SK-N-DZ (cell line): ENCODE measurements around the gene CFAP90.

ENCODE experiments used
- DNase-seq: peaks from one replicate; pipeline ENCODE4 v3.0.0-alpha.2; 2015; ENCODE audit warnings: low spot score

Gene CFAP90

GRCh38 chr5:7868427-7868772, 17.5 kb upstream of the CFAP90 start:
- no peak for DNase-seq

- no peak for DNase-seq
These were observed 16.3 kb upstream of the CFAP90 start for GRCh38 chr5:7867260-7867659.

- no peak for DNase-seq
These were observed 15.3 kb upstream of the CFAP90 start for GRCh38 chr5:7866196-7866595.

- DNase-seq = no peak
These were observed 7.1 kb upstream of the CFAP90 start for GRCh38 chr5:7857926-7858632.

DNA sequence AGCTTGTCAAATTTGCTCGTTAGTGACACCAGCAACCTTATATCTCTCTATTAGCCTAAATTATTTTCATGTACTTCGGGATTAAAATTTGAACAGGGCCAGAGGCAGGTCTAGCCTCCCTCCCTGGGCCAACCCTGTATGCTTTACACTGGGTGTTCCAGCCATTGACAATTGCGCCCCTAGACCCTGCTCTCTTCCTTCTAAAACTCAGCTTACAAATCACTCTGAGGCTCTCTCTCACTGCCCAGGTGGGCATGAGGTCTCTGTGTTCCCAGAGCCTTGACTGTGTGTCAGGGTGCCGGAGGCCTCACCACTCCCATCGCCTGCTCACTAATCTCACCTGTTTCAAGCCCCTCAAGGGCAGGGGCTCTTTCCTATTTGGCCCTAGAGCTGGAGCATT, 6.4 kb upstream of the CFAP90 start:
- no peak for DNase-seq

- peak; percentile 45 for DNase-seq
These were observed 5.9 kb upstream of the CFAP90 start for GRCh38 chr5:7856855-7857254.

DNA sequence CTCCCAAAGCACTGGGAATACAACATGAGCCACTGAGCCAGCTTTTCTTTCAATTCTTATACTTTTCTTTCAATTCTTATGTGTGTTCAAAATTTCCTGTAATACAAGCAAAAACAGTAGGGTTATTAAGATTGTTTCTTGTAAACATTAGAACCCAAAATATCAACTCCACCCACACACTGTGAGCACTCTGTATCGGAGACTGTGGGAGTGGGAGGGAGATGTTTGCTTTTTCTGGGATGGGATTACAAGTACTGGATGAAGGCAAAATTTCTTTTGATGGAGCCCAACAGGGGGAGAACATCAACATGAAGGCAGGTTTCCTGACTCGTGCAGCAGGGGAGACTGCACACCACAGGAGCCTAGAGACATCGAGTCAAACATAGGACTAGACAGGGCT, 4.7 kb upstream of the CFAP90 start:
- no peak for DNase-seq

- no peak for DNase-seq
These were observed 2.1 kb upstream of the CFAP90 start for GRCh38 chr5:7852988-7853387.

DNA sequence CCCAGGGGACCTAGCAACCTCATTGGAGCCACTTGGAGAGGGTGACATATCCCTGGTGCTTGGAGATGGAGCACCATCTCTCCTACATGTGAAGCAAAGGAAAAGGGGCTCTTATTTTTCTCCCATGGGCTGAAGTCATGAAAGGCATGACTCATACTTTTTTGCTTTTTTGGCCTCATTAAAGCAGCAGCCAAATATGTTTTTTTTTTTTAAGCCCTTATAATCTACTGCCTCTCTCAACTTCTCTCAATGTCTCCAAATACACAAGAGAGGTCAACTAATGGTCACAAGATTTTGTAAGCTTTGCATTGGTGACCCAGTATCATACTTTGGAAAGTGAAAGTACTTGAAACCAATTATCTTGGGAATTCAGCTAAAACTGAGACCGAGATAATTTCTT, 1.6 kb upstream of the CFAP90 start:
- no peak for DNase-seq

DNA sequence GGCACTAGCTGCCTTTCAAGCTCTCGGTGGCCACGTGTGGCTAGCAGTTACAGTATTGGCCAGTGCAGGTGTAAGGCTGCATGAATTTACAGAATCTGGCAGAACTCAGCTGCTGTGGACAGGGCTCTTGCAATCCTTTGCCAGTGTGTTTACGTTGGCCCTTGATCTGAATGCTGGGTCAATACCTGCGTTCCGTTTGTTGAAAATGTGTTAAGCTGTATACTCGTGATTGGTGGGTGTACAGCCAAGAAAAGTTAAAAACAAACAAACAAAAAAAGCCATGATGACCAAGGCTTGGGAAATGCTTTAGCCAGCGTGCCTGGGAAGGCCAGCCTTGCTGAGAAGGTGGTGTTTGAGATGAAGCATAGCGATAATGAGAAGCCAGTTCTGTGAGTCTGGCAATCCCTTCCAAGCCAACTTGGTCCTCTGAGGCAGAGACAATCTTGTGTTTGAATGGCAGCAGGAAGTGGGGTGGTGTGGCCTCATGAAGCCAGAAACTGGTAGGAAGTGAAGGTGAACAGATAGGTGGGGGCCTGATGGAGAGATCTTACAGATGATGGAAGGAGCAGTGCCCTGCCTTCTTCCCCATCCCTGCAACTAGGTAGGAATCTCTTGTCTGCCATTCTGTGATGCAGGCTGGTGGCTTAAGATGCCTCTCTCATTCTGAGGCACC, 820 bp upstream of the CFAP90 start:
- no peak for DNase-seq

DNA sequence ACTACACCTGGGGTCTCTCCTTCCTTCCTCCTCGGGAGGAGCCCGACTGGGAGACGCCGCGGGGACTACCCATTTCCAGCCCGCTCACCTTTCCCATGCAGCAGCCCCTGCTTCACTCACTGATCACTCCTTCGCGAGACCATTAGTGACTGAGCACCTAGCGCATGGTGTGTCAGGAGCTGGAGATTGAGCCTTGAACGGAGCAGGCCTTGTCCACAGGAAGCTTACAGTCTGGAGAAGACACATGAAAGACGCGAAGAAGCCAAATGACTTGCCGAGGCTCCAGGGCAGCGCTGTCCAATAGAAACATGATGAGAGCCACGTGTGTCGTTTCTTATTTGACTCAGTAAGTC, 283 bp upstream of the CFAP90 start:
- DNase-seq = no peak

DNA sequence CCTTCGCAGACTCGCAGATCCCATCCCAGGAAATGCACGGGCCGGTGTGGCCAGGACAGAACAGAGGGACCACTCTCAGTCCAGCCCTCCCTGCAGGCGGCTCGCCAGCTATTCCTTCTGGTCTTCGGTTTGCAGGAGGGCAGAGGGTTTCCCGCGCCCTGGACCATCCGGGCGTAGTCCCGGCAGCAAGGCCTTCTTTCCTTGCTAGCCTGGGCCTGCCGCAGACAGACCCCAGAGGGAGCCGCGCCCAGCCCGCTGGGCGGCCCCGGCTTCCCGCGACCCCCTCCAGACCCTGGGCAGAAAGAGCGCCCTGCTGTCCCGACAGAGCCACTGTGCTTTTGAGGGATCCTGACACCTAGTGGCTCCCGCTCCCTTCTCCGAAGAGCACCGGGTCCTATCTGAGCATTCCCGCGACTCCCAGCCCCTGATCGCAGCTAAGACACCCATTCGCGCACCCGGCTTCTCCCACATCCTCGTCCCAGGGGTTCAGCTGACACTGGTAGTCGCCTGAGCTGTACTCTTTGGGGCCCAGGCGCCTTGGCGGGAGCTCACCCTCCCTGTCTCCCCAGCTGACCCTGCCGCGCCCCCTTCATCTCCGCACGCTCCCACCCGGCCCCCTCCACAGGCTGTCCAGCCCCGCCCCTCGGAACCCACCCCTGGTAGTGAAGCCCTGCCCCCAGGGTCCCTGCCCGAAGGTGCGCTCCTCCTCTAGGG, 1.1 kb downstream of the CFAP90 start:
- DNase-seq = peak; percentile 64

GRCh38 chr5:7848296-7848695, 2.6 kb downstream of the CFAP90 start:
- DNase-seq = no peak

DNA sequence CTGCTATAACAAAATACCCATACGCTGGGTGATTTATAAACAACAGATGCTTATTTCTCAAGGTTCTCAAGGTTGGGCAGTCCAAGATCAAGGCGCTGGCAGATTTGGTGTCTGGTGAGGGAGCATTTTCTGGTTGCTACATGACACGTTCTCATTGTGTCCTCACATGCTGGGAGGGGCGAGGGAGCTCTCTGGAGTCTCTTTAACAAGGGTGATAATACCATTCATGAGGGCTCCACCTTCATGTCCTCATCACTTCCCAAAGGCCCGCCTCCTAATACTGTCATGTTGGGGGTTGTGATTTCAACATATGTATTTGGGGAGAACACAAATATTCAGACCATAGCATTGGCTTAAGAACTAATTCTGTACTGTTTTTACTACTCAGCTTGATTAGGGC, 4.6 kb downstream of the CFAP90 start:
- no peak for DNase-seq

- DNase-seq = no peak
These were observed 5.4 kb downstream of the CFAP90 start for GRCh38 chr5:7845557-7845956.

DNA sequence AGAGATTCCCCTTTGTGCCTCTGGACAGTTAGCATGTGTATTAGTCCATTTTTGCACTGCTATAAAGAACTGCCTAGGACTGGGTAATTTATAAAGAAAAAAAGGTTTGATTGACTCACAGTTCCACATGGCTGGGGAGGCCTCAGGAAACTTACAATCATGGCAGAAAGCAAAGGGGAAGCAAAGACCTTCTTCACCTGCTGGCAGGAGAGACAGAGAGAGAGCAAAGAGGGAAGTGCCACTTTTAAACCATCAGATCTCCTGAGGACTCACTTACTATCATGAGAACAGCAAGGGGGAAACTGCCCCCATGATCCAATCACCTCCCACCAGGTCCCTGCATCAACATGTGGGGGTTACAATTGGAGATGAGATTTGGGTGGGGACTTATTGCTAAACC, 6.0 kb downstream of the CFAP90 start:
- DNase-seq = no peak

- no peak for DNase-seq
These were observed 8.4 kb downstream of the CFAP90 start for GRCh38 chr5:7842531-7842930.

DNA sequence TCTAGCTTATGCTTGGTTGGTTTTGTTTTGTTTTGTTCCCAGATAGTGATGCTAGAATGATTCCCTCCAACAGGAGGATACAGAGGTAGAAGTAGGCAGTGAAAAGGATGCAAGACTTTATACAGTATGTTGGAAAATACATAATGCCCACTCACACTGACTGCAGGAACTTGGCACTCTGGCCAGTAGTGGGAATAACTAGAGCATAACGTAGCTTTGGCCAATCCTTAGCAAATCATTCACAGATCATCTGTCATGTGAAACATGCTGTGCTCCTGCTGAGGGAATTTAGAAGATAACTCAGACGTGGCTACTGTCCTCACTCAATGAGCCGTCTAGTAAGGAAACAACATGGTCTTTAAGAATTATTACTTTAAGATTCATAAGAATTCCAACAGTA, 13.5 kb downstream of the CFAP90 start:
- no peak for DNase-seq

DNA sequence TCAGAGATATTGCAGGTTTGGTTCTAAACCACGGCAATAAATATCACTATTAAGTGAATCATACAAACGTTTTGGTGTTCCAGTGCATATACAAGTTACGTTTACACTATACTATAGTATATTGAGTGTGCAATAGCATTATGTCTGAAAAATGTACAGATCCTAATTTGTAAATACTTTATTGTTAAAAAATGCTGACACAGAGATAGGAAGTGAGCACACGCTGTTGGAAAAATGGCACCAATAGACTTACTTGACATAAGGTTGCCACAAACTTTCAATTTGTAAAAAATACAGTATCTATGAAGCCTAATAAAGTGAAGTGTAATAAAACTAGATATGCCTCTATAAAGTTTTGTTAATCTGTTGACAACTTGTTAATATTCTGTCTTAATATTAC, 16.0 kb downstream of the CFAP90 start:
- DNase-seq = no peak

DNA sequence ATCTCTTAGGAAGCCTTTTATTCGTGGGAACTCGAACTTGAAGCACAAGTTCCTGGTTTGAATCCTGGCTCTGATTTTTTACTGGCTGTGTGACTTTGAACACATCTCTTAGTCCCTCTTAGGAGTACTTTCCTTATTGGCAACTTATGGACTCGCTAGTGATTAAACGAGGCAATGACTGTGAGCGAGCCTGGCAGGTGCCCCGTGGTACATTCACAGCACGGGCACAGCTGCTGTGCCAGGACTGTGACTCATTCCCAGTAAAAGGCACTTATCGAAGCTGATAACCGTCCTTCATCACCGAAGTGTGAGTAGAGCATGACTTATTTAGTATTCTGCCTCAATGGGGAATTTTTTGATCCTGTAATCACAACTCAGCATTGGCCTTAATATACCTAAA, 22.7 kb downstream of the CFAP90 start:
- DNase-seq = no peak

DNA sequence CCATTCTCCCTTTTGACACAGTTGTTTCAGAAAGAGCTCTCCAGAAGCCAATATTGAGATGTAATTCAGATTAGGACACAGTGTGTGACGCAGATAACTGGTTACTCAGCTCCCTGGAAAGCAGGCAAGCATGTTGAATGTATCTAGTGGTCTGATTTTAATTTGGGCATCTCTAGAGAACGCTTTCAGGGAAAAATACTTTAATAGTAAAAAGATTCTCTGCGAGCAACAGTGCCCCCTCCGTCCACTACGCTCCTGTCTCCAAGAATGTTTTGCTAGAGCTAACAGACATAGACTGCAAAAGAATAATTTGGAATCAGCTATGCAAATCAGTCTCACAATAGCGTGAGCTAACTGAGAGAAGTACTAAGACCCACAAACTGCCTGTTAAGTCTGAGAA, 23.3 kb downstream of the CFAP90 start:
- no peak for DNase-seq

- DNase-seq = no peak
These were observed 25.3 kb downstream of the CFAP90 start for GRCh38 chr5:7825630-7826029.

GRCh38 chr5:7824995-7825394, 25.9 kb downstream of the CFAP90 start:
- DNase-seq = no peak
